H9 (cell line): ENCODE measurements around the gene ALG14. TPM values are rescaled to one million over a fixed set of nuclear protein-coding genes. Genes with fewer than 3 reads are reported as not detected.

Experiments
- DNase-seq: peaks from one replicate; pipeline ENCODE4 v3.0.0-alpha.2; 2017
- H2AFZ ChIP-seq: one replicate; pipeline ENCODE4 v1.6.1; 2013; ENCODE audit warnings: mild to moderate bottlenecking, low read length, control low read depth, moderate library complexity
- H2AK5ac ChIP-seq: 2 replicates; pipeline ENCODE4 v1.6.1; 2013; ENCODE audit warnings: low read length, control low read depth, mixed read lengths; ENCODE audit not compliant: insufficient read length
- H2BK120ac ChIP-seq: one replicate; pipeline ENCODE4 v1.6.1; 2013; ENCODE audit warnings: low read depth, mild to moderate bottlenecking, low read length, control low read depth, inconsistent platforms; ENCODE audit not compliant: poor library complexity, severe bottlenecking
- H2BK12ac ChIP-seq: 2 replicates; pipeline ENCODE4 v1.6.1; 2013; ENCODE audit warnings: low read length, control low read depth, mixed read lengths, low read depth; ENCODE audit not compliant: insufficient read length
- H2BK15ac ChIP-seq: 2 replicates; pipeline ENCODE4 v1.6.1; 2013; ENCODE audit warnings: low read depth, low read length, control low read depth
- H2BK20ac ChIP-seq: one replicate; pipeline ENCODE4 v1.6.1; 2013; ENCODE audit warnings: low read depth, mild to moderate bottlenecking, low read length, control low read depth, inconsistent platforms; ENCODE audit not compliant: poor library complexity, severe bottlenecking
- H2BK5ac ChIP-seq: 2 replicates; pipeline ENCODE4 v1.6.1; 2013; ENCODE audit warnings: low read length, control low read depth, mixed read lengths; ENCODE audit not compliant: insufficient read length
- H3K14ac ChIP-seq: 2 replicates; pipeline ENCODE4 v1.6.1; 2013; ENCODE audit warnings: low read length, control low read depth; ENCODE audit not compliant: insufficient read depth
- H3K18ac ChIP-seq: 2 replicates; pipeline ENCODE4 v1.6.1; 2013; ENCODE audit warnings: low read depth, mild to moderate bottlenecking, mixed read lengths, low read length, control low read depth; ENCODE audit not compliant: insufficient read length
- H3K23ac ChIP-seq: 2 replicates; pipeline ENCODE4 v1.6.1; 2013; ENCODE audit warnings: low read length, control low read depth, mixed read lengths, low read depth; ENCODE audit not compliant: insufficient read length
- H3K23me2 ChIP-seq: 2 replicates; pipeline ENCODE4 v1.6.1; 2013; ENCODE audit warnings: low read depth, mild to moderate bottlenecking, mixed read lengths, low read length, control low read depth; ENCODE audit not compliant: insufficient read length, poor library complexity, severe bottlenecking
- H3K27ac ChIP-seq: 2 replicates; pipeline ENCODE4 v1.5.1; 2013; ENCODE audit warnings: low read length, control low read depth, mixed read lengths, low read depth; ENCODE audit not compliant: insufficient read length
- H3K27me3 ChIP-seq: 2 replicates; pipeline ENCODE4 v1.6.1; 2013; ENCODE audit warnings: low read length, control low read depth, inconsistent platforms; ENCODE audit not compliant: insufficient read depth
- H3K4ac ChIP-seq: 2 replicates; pipeline ENCODE4 v1.6.1; 2013; ENCODE audit warnings: low read depth, mild to moderate bottlenecking, control low read depth, inconsistent platforms, low read length, moderate library complexity
- H3K4me1 ChIP-seq: 2 replicates; pipeline ENCODE4 v1.6.1; 2013; ENCODE audit warnings: low read length, control low read depth, inconsistent platforms; ENCODE audit not compliant: insufficient read depth
- H3K4me2 ChIP-seq: 2 replicates; pipeline ENCODE4 v1.6.1; 2013; ENCODE audit warnings: low read length, control low read depth, mixed read lengths; ENCODE audit not compliant: insufficient read length, insufficient read depth
- H3K56ac ChIP-seq: 2 replicates; pipeline ENCODE4 v1.6.1; 2013; ENCODE audit warnings: low read depth, mild to moderate bottlenecking, mixed read lengths, low read length, control low read depth; ENCODE audit not compliant: insufficient read length
- H3K79me1 ChIP-seq: 2 replicates; pipeline ENCODE4 v1.6.1; 2013; ENCODE audit warnings: low read depth, mild to moderate bottlenecking, moderate library complexity, low read length, control low read depth, inconsistent platforms; ENCODE audit not compliant: insufficient read depth, poor library complexity, severe bottlenecking
- H3K79me2 ChIP-seq: 2 replicates; pipeline ENCODE4 v1.6.1; 2013; ENCODE audit warnings: low read length, control low read depth, inconsistent platforms; ENCODE audit not compliant: insufficient read depth
- H3K9ac ChIP-seq: 2 replicates; pipeline ENCODE4 v1.6.1; 2013; ENCODE audit warnings: low read length, control low read depth, mixed read lengths; ENCODE audit not compliant: insufficient read length; ENCODE audit errors: extremely low read depth
- H3K9me3 ChIP-seq: one replicate; pipeline ENCODE4 v1.6.1; 2013; ENCODE audit warnings: low read depth, low read length, inconsistent platforms; ENCODE audit not compliant: control insufficient read depth
- H3T11ph ChIP-seq: one replicate; pipeline ENCODE4 v1.6.1; 2013; ENCODE audit warnings: mild to moderate bottlenecking, low read length, control low read depth, inconsistent platforms
- H4K20me1 ChIP-seq: one replicate; pipeline ENCODE4 v1.6.1; 2013; ENCODE audit not compliant: control insufficient read depth, insufficient read length, insufficient read depth
- H4K5ac ChIP-seq: 2 replicates; pipeline ENCODE4 v1.6.1; 2013; ENCODE audit warnings: low read depth, mild to moderate bottlenecking, mixed read lengths, low read length, control low read depth; ENCODE audit not compliant: insufficient read length
- H4K8ac ChIP-seq: replicated peaks from 2 replicates; pipeline ENCODE4 v1.6.1; 2013; ENCODE audit warnings: low read length, control low read depth, mixed read lengths, low read depth; ENCODE audit not compliant: insufficient read length
- H4K91ac ChIP-seq: 2 replicates; pipeline ENCODE4 v1.6.1; 2013; ENCODE audit warnings: low read depth, mild to moderate bottlenecking, moderate library complexity, mixed read lengths, low read length, control low read depth; ENCODE audit not compliant: insufficient read length
- H3K27ac Mint-ChIP-seq, 3 experiments: 2 replicates in 2 of 3; 3 replicates in 1 of 3; pipeline ENCODE4 v1.8.0; 2020 to 2021; ENCODE audit warnings: mixed read lengths in 3 of 3, mild to moderate bottlenecking in 1 of 3, moderate library complexity in 1 of 3
- H3K27me3 Mint-ChIP-seq: 2 replicates; pipeline ENCODE4 v1.8.0; 2021; ENCODE audit warnings: low read depth, mild to moderate bottlenecking, moderate library complexity, mixed read lengths
- H3K36me3 Mint-ChIP-seq, 3 experiments: 2 replicates in 2 of 3; 3 replicates in 1 of 3; pipeline ENCODE4 v1.8.0; 2020 to 2021; ENCODE audit warnings: low read depth in 3 of 3, mixed read lengths in 3 of 3; ENCODE audit not compliant: insufficient read depth in 1 of 3
- H3K4me1 Mint-ChIP-seq, 2 experiments: 2 replicates each; pipeline ENCODE4 v1.8.0; 2020; ENCODE audit warnings: mixed read lengths in 2 of 2
- H3K4me3 Mint-ChIP-seq, 2 experiments: 2 replicates in 1 of 2; 3 replicates in 1 of 2; pipeline ENCODE4 v1.8.0; 2020 to 2021; ENCODE audit warnings: mild to moderate bottlenecking in 2 of 2, mixed read lengths in 2 of 2, moderate library complexity in 1 of 2
- H3K9me3 Mint-ChIP-seq, 2 experiments: 2 replicates in 1 of 2; 3 replicates in 1 of 2; pipeline ENCODE4 v1.8.0; 2020; ENCODE audit warnings: mild to moderate bottlenecking in 2 of 2, mixed read lengths in 2 of 2, moderate library complexity in 1 of 2
- WGBS: extraction: QIAGEN DNeasy Blood & Tissue Kit; methylation state at CpG from one replicate; pipeline ENCODE4 v1.1.7; 2013; ENCODE audit warnings: missing lambda C conversion rate, low lambda C conversion rate, mixed read lengths; ENCODE audit not compliant: insufficient read length; ENCODE audit errors: extremely low coverage; 5-methylcytosine and 5-hydroxymethylcytosine counted together
- total RNA-seq: library from RNA; stranded (reverse); gene quantifications from 2 replicates; pipeline ENCODE4 v1.2.1, GENCODE V29; 2021
- TF ChIP-seq, protein P1 (sequence below): fragments of 200-600 bp; sonication (generic); conservative IDR thresholded peaks from 3 replicates; pipeline ENCODE4 v1.8.0; 2021; ENCODE audit warnings: antibody characterized with exemption, mild to moderate bottlenecking

ALG14 gene
- total RNA-seq, 1 experiment from 2014 or later, result 2.5 TPM

- Histone ChIP-seq H2AK5ac (no peak overlapping the region), H2BK5ac (no peak overlapping the region), H3K23ac (no peak overlapping the region), H3K56ac (no peak overlapping the region), H3K9me3 (no peaks in the 10 kb centered on the region), H2BK120ac (no peak overlapping the region), H3K27me3 (no peaks in the 10 kb centered on the region), H3K79me1 (no peaks in the 10 kb centered on the region), H3K9ac (no peak overlapping the region), H2AFZ (no peak overlapping the region), H3K79me2 (no peaks in the 10 kb centered on the region), H4K5ac (no peak overlapping the region), H3T11ph (no peak overlapping the region), H4K20me1 (no peaks in the 10 kb centered on the region), H3K4me1 (no peaks in the 10 kb centered on the region), H2BK20ac (no peak overlapping the region), H4K91ac (no peak overlapping the region), H3K4me2 (no peak overlapping the region), H3K27ac (no peak overlapping the region), H2BK12ac (no peak overlapping the region), H2BK15ac (no peak overlapping the region), H3K4ac (no peak overlapping the region), H3K23me2 (no peaks in the 10 kb centered on the region), H3K18ac (no peak overlapping the region), H4K8ac (no peak overlapping the region), H3K14ac (no peak overlapping the region)
- H3K4me1 Mint-ChIP-seq, result no peaks in the 10 kb centered on the region
- TF ChIP-seq, protein P1, sequence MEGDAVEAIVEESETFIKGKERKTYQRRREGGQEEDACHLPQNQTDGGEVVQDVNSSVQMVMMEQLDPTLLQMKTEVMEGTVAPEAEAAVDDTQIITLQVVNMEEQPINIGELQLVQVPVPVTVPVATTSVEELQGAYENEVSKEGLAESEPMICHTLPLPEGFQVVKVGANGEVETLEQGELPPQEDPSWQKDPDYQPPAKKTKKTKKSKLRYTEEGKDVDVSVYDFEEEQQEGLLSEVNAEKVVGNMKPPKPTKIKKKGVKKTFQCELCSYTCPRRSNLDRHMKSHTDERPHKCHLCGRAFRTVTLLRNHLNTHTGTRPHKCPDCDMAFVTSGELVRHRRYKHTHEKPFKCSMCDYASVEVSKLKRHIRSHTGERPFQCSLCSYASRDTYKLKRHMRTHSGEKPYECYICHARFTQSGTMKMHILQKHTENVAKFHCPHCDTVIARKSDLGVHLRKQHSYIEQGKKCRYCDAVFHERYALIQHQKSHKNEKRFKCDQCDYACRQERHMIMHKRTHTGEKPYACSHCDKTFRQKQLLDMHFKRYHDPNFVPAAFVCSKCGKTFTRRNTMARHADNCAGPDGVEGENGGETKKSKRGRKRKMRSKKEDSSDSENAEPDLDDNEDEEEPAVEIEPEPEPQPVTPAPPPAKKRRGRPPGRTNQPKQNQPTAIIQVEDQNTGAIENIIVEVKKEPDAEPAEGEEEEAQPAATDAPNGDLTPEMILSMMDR, result no peak
- no CpG with 5 or more reads among the region's 2 CpGs for WGBS
- no peaks in the 10 kb centered on the region for H3K36me3 Mint-ChIP-seq
- H3K27me3 Mint-ChIP-seq, result no peaks in the 10 kb centered on the region
- no peak for DNase-seq
- H3K9me3 Mint-ChIP-seq, result no peaks in the 10 kb centered on the region
- H3K4me3 Mint-ChIP-seq, result no peak overlapping the region
- H3K27ac Mint-ChIP-seq, result no peak overlapping the region
Measured at GRCh38 chr1:95095833-95096217, 23.1 kb upstream of the ALG14 start.
